Left lung (tissue), 10 donors: ENCODE results near the gene VSNL1. TPM values are rescaled to one million over a fixed set of nuclear protein-coding genes. Genes with fewer than 3 reads are reported as not detected.

Experiments used
- ATAC-seq: fragments of 200-7000 bp; cut with Tn5 transposase; one replicate; pipeline ENCODE4 v1.9.1; 2020; ENCODE audit warnings: moderate library complexity
- DNase-seq, 4 donors: peaks; one replicate each; pipeline ENCODE4 v3.0.0-alpha.2; 2013 to 2020
- H3K27ac ChIP-seq, 2 donors: fragments of 200-600 bp; sonication (generic) in 1 of 2; one replicate each; pipeline versions ENCODE4 v1.5.0 to v1.8.0; 2020 to 2021
- H3K27me3 ChIP-seq, 2 donors: fragments of 200-600 bp; sonication (generic) in 1 of 2; one replicate each; pipeline versions ENCODE4 v1.5.0 to v1.8.0; 2020 to 2021
- H3K36me3 ChIP-seq, 2 donors: fragments of 200-600 bp; sonication (generic) in 1 of 2; one replicate each; pipeline versions ENCODE4 v1.5.0 to v1.8.0; 2020 to 2021
- H3K4me1 ChIP-seq, 2 donors: fragments of 200-600 bp; one replicate each; pipeline ENCODE4 v1.8.0; 2021
- H3K4me3 ChIP-seq, 2 donors: fragments of 200-600 bp; sonication (generic) in 1 of 2; one replicate each; pipeline versions ENCODE4 v1.5.0 to v1.8.0; 2020 to 2021; ENCODE audit warnings: mild to moderate bottlenecking in 1 of 2
- H3K9me3 ChIP-seq, 2 donors: fragments of 200-600 bp; sonication (generic) in 1 of 2; one replicate each; pipeline versions ENCODE4 v1.5.0 to v1.8.0; 2020 to 2021
- CTCF ChIP-seq, 2 donors: fragments of 200-600 bp; sonication (generic) in 1 of 2; IDR thresholded peaks; one replicate each; pipeline versions ENCODE4 v1.5.0 to v1.8.0; 2021; ENCODE audit warnings: antibody characterized with exemption in 2 of 2
- intact Hi-C, 2 donors: fragments of 100-400 bp; cut with DNase I; formaldehyde crosslinking; loops; one replicate each; pipeline versions ENCODE4 v1.11.2 to v1.14.2; 2022
- polyA plus RNA-seq, 6 donors: library from polyadenylated mRNA; unstranded; fragments of 120-200 nt; gene quantifications; one replicate each; pipeline ENCODE4 v1.2.1, GENCODE V29; 2013; ENCODE audit not compliant: insufficient read length in 6 of 6
- total RNA-seq, 2 donors: library from RNA; stranded (reverse); fragmentation: NEBNext Ultra II Directional; extraction: Animal tissue kit (Norgen Biotek cat#: 25700); gene quantifications; one replicate each; pipeline ENCODE4 v1.2.1, GENCODE V29; 2021
- donor health status: DM: no; HTN: yes; CAD: no.
- donor health status: DM: no; HTN: no; CAD: no.

The VSNL1 gene
- total and polyA plus RNA-seq, 8 donors: 1.6 to 21.3 (median 16.9) TPM

- no peaks in the 10 kb centered on the region for H3K4me1 ChIP-seq
- no peaks in the 10 kb centered on the region for H3K36me3 ChIP-seq
- H3K4me3 ChIP-seq: no peak overlapping the region
- H3K27ac ChIP-seq: no peak overlapping the region
- H3K27me3 ChIP-seq: no peaks in the 10 kb centered on the region
- intact Hi-C loops: no loop called here
- H3K9me3 ChIP-seq: no peaks in the 10 kb centered on the region
- no peak for ATAC-seq
- no peak for TF ChIP-seq CTCF (IDR thresholded peaks at IDR 0.05)
- DNase-seq: no peak
Observed at GRCh38 chr2:17580319-17580715, 39.8 kb downstream of the VSNL1 start.

DNA sequence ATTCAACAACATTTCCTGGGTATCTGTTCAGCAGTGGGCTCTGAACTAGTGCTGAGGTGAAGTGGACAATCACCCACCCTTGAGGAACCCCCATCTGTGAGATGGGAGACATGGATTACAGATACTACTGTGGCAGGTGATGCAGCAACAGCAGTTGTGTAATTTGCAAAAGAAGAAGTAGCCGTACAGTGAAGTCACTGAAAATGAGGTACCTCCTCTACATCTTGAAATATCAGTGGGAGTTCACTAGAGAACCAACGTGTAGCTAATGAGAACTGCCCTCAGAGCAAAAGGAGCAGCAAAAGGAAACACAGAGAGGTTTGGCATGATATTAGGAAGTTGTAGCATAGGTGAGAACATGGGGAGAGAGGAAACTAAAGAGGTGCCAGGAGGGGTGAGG is 41.3 kb downstream of the VSNL1 start:
- ATAC-seq: no peak

DNA sequence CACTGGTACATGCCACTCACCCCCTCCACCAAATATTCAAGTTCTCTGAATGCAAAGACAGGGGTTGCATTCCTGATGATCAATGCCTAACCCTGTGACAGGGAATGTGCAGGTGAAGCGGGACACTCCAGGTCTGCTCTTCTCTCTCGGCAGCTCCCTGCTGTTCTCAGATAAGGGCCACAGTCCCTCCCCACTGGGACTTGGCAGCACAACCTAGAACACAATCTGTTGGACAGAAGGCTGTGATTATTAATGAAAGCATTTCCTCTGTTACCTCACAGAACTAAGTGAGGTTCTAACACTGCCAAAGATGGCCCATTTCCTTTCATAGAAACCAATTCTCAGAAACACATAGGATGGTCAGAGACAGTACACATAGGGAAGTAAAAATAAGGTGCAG is 42.7 kb downstream of the VSNL1 start:
- Histone ChIP-seq H3K36me3 (no peaks in the 10 kb centered on the region), H3K4me3 (no peak overlapping the region), H3K27me3 (no peaks in the 10 kb centered on the region), H3K27ac (no peak overlapping the region), H3K4me1 (no peaks in the 10 kb centered on the region), H3K9me3 (no peaks in the 10 kb centered on the region)
- DNase-seq: no peak
- TF ChIP-seq CTCF (IDR thresholded peaks at IDR 0.05): no peak
- intact Hi-C loops: no loop called here
- ATAC-seq: no peak

More for the DNA sequence above, 41.3 kb downstream of the VSNL1 start:
- Histone ChIP-seq H3K27me3 (no peaks in the 10 kb centered on the region), H3K9me3 (no peaks in the 10 kb centered on the region), H3K36me3 (no peaks in the 10 kb centered on the region), H3K4me1 (no peaks in the 10 kb centered on the region), H3K4me3 (no peak overlapping the region), H3K27ac (no peak overlapping the region)
- DNase-seq: no peak
- intact Hi-C loops: no loop called here
- TF ChIP-seq CTCF (IDR thresholded peaks at IDR 0.05): no peak

DNA sequence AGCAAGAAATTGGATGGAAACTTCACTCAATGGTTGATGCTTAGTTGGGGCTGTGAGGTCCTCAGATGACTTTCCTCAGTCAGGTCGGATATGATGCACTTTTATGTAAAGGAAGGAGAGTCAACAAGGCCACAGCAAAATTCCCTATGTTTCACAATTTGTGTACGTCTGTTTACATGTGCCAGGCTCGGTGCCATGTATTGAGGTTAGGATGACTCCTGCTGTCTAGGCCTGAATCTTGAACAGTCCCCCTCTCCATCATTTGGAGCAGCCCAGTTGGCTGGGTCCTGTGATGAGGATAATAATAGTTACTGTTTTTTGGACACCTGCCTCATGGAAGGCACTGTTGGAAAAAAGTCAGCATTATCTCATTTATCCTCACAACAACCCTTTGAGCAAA is 43.1 kb downstream of the VSNL1 start:
- H3K4me3 ChIP-seq: no peak overlapping the region
- intact Hi-C loops: no loop called here

DNA sequence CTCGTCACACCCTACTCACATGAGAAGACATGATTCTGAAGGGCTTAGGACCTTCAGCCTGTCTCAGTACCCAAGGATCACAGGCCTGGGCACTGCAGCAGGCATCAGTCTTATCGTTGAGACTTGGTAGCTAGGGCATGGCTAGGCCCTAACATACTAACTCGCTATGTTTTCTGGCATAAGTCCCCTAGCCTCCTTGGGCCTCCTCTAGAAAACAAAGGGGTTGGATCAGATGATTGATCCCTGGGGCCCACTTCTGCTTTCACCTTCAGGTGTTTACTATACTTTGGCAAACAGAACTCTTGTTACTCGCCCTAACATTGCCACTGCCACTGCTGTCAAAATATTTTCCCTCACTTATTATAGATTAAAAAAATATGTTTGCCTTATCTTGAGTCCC is 44.2 kb downstream of the VSNL1 start:
- no peak for TF ChIP-seq CTCF (IDR thresholded peaks at IDR 0.05)
- H3K9me3 ChIP-seq: no peaks in the 10 kb centered on the region
- intact Hi-C loops: no loop called here
- no peak overlapping the region for H3K4me3 ChIP-seq
- no peaks in the 10 kb centered on the region for H3K4me1 ChIP-seq
- ATAC-seq (no peak), DNase-seq (no peak)
- no peaks in the 10 kb centered on the region for H3K36me3 ChIP-seq
- no peaks in the 10 kb centered on the region for H3K27me3 ChIP-seq
- H3K27ac ChIP-seq: no peak overlapping the region

More for the DNA sequence above, 43.1 kb downstream of the VSNL1 start:
- H3K36me3 ChIP-seq: no peaks in the 10 kb centered on the region
- H3K9me3 ChIP-seq: no peaks in the 10 kb centered on the region
- no peaks in the 10 kb centered on the region for H3K4me1 ChIP-seq
- DNase-seq (no peak), ATAC-seq (no peak)
- no peak overlapping the region for H3K27ac ChIP-seq
- TF ChIP-seq CTCF (IDR thresholded peaks at IDR 0.05): no peak
- H3K27me3 ChIP-seq: no peaks in the 10 kb centered on the region
